LNCaP clone FGC (cell line): ENCODE measurements around the gene DPY19L3.

Experiments
- DNase-seq: peaks from one replicate; pipeline ENCODE4 v3.0.0-alpha.2; 2011; ENCODE audit warnings: low read depth
- H3K4me3 ChIP-seq: 2 replicates; pipeline ENCODE4 v1.5.1; 2011; ENCODE audit warnings: mild to moderate bottlenecking, low read depth, low read length, control low read depth
- TF ChIP-seq, protein P1 (sequence below): IDR thresholded peaks from 2 replicates; pipeline ENCODE4 v1.5.1; 2012; ENCODE audit warnings: mild to moderate bottlenecking; ENCODE audit not compliant: control insufficient read depth, insufficient read depth; ENCODE audit errors: extremely low read depth

DPY19L3 gene, protein sequence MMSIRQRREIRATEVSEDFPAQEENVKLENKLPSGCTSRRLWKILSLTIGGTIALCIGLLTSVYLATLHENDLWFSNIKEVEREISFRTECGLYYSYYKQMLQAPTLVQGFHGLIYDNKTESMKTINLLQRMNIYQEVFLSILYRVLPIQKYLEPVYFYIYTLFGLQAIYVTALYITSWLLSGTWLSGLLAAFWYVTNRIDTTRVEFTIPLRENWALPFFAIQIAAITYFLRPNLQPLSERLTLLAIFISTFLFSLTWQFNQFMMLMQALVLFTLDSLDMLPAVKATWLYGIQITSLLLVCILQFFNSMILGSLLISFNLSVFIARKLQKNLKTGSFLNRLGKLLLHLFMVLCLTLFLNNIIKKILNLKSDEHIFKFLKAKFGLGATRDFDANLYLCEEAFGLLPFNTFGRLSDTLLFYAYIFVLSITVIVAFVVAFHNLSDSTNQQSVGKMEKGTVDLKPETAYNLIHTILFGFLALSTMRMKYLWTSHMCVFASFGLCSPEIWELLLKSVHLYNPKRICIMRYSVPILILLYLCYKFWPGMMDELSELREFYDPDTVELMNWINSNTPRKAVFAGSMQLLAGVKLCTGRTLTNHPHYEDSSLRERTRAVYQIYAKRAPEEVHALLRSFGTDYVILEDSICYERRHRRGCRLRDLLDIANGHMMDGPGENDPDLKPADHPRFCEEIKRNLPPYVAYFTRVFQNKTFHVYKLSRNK

GRCh38 chr19:32405431-32406160 lies at the start of gene DPY19L3:
TSS of gene DPY19L3 (plus strand) at chr19:32405770. CDS start at chr19:32408254, 2,484 bp downstream.
- peak; percentile 82 for DNase-seq
- peak within 1 kb of the TSS; percentile 84 for H3K4me3 ChIP-seq
- TF ChIP-seq, protein P1, sequence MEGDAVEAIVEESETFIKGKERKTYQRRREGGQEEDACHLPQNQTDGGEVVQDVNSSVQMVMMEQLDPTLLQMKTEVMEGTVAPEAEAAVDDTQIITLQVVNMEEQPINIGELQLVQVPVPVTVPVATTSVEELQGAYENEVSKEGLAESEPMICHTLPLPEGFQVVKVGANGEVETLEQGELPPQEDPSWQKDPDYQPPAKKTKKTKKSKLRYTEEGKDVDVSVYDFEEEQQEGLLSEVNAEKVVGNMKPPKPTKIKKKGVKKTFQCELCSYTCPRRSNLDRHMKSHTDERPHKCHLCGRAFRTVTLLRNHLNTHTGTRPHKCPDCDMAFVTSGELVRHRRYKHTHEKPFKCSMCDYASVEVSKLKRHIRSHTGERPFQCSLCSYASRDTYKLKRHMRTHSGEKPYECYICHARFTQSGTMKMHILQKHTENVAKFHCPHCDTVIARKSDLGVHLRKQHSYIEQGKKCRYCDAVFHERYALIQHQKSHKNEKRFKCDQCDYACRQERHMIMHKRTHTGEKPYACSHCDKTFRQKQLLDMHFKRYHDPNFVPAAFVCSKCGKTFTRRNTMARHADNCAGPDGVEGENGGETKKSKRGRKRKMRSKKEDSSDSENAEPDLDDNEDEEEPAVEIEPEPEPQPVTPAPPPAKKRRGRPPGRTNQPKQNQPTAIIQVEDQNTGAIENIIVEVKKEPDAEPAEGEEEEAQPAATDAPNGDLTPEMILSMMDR: no peak

DNA sequence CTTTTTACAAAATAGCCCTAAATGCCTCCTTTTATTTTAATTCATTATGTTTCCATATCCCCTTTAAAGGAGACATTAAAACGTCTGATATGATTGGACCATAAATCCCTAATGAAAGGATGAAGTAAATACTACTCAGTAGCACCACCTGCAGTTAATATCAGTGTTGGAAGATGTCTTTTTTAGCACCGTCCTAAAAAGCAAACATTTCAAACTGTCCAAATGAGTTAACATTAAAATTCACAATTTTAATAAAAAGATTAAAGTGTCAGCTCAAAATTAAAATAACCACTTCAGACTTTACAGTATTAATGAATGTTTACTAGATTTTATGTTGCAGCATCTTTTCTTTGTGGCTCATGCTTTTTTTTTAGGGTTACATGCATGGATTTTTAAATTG lies 47.9 kb upstream of the DPY19L3 start:
- DNase-seq: no peak
- H3K4me3 ChIP-seq: no peak overlapping the region
- TF ChIP-seq, protein P1: peak; percentile 53

GRCh38 chr19:32358321-32358720 lies 47.2 kb upstream of the DPY19L3 start:
- H3K4me3 ChIP-seq: no peak overlapping the region
- no peak for DNase-seq
- TF ChIP-seq, protein P1: no peak

DNA sequence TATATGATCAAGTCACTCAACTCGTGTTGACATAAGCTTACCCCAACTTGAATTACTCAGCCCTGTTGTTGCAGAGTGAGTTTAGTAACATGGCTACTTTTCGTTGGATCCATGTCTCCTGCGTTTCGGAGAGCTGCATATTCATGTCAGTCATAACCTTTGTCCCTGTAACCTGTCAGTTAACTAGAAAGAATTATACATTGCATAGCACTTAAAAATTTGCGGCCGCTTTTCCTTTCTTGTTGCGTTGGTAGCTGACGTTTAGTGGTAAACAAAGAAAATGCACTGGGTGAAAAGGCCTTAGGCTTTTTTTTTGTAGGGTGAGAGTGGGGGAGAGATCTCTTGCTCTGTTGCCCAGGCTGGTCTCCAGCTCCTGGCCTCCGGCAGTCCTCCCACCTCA lies 46.0 kb upstream of the DPY19L3 start:
- H3K4me3 ChIP-seq: no peak overlapping the region
- DNase-seq: no peak
- TF ChIP-seq, protein P1: no peak

- TF ChIP-seq, protein P1: no peak
- no peak for DNase-seq
- H3K4me3 ChIP-seq: no peak overlapping the region
Measured at GRCh38 chr19:32361574-32362317, 43.8 kb upstream of the DPY19L3 start.

DNA sequence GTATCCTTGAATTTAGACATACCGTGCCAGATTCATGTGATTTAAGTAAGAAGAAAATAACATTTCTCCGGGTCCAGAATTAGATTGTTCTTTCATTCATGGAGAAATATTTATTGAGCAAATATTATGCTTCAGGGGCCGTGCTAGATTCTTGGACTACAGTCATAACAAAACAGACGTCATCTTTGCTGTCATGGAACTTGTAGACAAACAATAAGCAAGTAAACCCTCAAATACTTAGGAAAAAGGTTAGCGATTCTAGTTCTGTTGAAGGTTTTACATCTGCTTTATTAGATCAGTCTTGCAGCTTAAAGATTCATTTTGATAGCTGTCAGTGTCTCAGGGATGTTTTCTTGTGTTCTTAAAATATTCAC lies 43.3 kb upstream of the DPY19L3 start:
- peak overlapping the region; percentile 34; the same call in 1 of the 2 replicates for H3K4me3 ChIP-seq
- TF ChIP-seq, protein P1: no peak
- DNase-seq: peak; percentile 73
